Lung (tissue), 12 donors: ENCODE measurements around the gene RGS7. TPM values are rescaled to one million over a fixed set of nuclear protein-coding genes. Genes with fewer than 3 reads are reported as not detected.

Source experiments
- ATAC-seq: fragments of 200-7000 bp; cut with Tn5 transposase; one replicate; pipeline ENCODE4 v1.9.1; 2020; ENCODE audit warnings: moderate number of reproducible peaks; ENCODE audit not compliant: insufficient read depth, low FRiP score
- DNase-seq, 3 donors: peaks; one replicate each; pipeline ENCODE4 v3.0.0-alpha.2; 2013 to 2017
- H3K27ac ChIP-seq, 2 donors: one replicate each; pipeline ENCODE4 v1.5.1; 2013; ENCODE audit warnings: mild to moderate bottlenecking in 2 of 2, moderate library complexity in 2 of 2, control low read depth in 1 of 2, inconsistent platforms in 1 of 2, low read depth in 1 of 2, low read length in 1 of 2
- H3K27me3 ChIP-seq, 3 donors: one replicate each; pipeline ENCODE4 v1.5.1; 2013; ENCODE audit warnings: low read length in 2 of 3; ENCODE audit not compliant: control insufficient read depth in 3 of 3, insufficient read depth in 3 of 3
- H3K36me3 ChIP-seq, 4 donors: one replicate each; pipeline ENCODE4 v1.5.1; 2013; ENCODE audit warnings: low read length in 4 of 4, mild to moderate bottlenecking in 1 of 4, moderate library complexity in 1 of 4; ENCODE audit not compliant: control insufficient read depth in 4 of 4, insufficient read depth in 4 of 4
- H3K4me1 ChIP-seq, 5 donors: one replicate each; pipeline ENCODE4 v1.5.1; 2013; ENCODE audit warnings: low read length in 5 of 5, mild to moderate bottlenecking in 2 of 5, moderate library complexity in 1 of 5; ENCODE audit not compliant: control insufficient read depth in 5 of 5, insufficient read depth in 5 of 5
- H3K4me3 ChIP-seq: one replicate; pipeline ENCODE4 v1.5.1; 2013; ENCODE audit warnings: mild to moderate bottlenecking, control low read depth, moderate library complexity
- H3K9ac ChIP-seq, 2 donors: one replicate each; pipeline ENCODE4 v1.5.1; 2013; ENCODE audit warnings: low read length in 2 of 2, control low read depth in 1 of 2; ENCODE audit not compliant: insufficient read depth in 1 of 2
- H3K9me3 ChIP-seq, 4 donors: one replicate each; pipeline ENCODE4 v1.5.1; 2013; ENCODE audit warnings: low read length in 3 of 4, mild to moderate bottlenecking in 1 of 4, moderate library complexity in 1 of 4; ENCODE audit not compliant: control insufficient read depth in 4 of 4, insufficient read depth in 3 of 4
- CTCF ChIP-seq: IDR thresholded peaks from 2 replicates; pipeline ENCODE4 v1.5.1; 2012; ENCODE audit warnings: mild to moderate bottlenecking; ENCODE audit errors: control extremely low read depth, extremely low read depth
- whole genome bisulfite sequencing, 2 donors: extraction: QIAGEN DNeasy Blood & Tissue Kit; methylation state at CpG; one replicate each; pipeline ENCODE4 v1.1.7; 2013; 5-methylcytosine and 5-hydroxymethylcytosine counted together
- polyA plus RNA-seq, 2 donors: library from polyadenylated mRNA; stranded (reverse); fragments of 200-250 nt; gene quantifications; one replicate each; pipeline ENCODE4 v1.2.1, GENCODE V29; 2013
- total RNA-seq, 2 donors: library from RNA; depleted of rRNA in 1 of 2; stranded (reverse); fragments of >200 nt in 1 of 2; gene quantifications; one replicate each; pipeline ENCODE4 v1.2.1, GENCODE V29; 2014 to 2021
- donor health status: control.
- donor health status: control.
- donor health status: Bipolar disorder and iron deficiency.
- donor health status: healthy.
- donor health status: DM: yes; HTN: yes; CAD: no.

Gene RGS7
- total and polyA plus RNA-seq, 4 donors: 0.06 to 0.25 (median 0.08) TPM; not detected in 1

GRCh38 chr1:241250465-241250864, 106.5 kb downstream of the RGS7 start:
- no peaks in the 10 kb centered on the region for H3K4me1 ChIP-seq
- no peak overlapping the region for H3K27ac ChIP-seq
- 73 to 88% methylated on average over 1 of the region's 1 CpG for WGBS, 2 donors
- peaks cover 0 to 2% (median 1%) of the 10 kb centered on the region in 4 donors for H3K9me3 ChIP-seq
- no peak overlapping the region for H3K9ac ChIP-seq
- ATAC-seq (no peak), DNase-seq (peak in 2 of 3 donors; percentile 4 to 17)
- H3K36me3 ChIP-seq: no peaks in the 10 kb centered on the region
- no peak for TF ChIP-seq CTCF
- no peaks in the 10 kb centered on the region for H3K27me3 ChIP-seq
- H3K4me3 ChIP-seq: no peak overlapping the region

- Histone ChIP-seq H3K4me3 (no peak overlapping the region), H3K9ac (no peak overlapping the region), H3K27me3 (no peaks in the 10 kb centered on the region), H3K27ac (no peak overlapping the region), H3K36me3 (no peaks in the 10 kb centered on the region), H3K4me1 (no peaks in the 10 kb centered on the region), H3K9me3 (peaks cover 0 to 4% (median 1%) of the 10 kb centered on the region in 4 donors)
- no peak for ATAC-seq
- no peak for DNase-seq
- WGBS, 2 donors: 67 to 76% methylated on average over 5 of the region's 5 CpGs
- TF ChIP-seq CTCF: no peak
Measured at GRCh38 chr1:241240069-241240468, 116.9 kb downstream of the RGS7 start.

GRCh38 chr1:241237873-241238272, 119.1 kb downstream of the RGS7 start:
- no peak for TF ChIP-seq CTCF
- Histone ChIP-seq H3K4me1 (no peaks in the 10 kb centered on the region), H3K27ac (no peak overlapping the region), H3K4me3 (no peak overlapping the region), H3K36me3 (no peaks in the 10 kb centered on the region), H3K27me3 (no peaks in the 10 kb centered on the region), H3K9me3 (peaks cover 0 to 2% (median 0%) of the 10 kb centered on the region in 4 donors), H3K9ac (no peak overlapping the region)
- DNase-seq (no peak), ATAC-seq (no peak)
- WGBS, 2 donors: 67 to 70% methylated on average over 8 of the region's 8 CpGs

GRCh38 chr1:241235256-241235897, 121.6 kb downstream of the RGS7 start:
- Histone ChIP-seq H3K9ac (no peak overlapping the region), H3K36me3 (no peaks in the 10 kb centered on the region), H3K4me3 (no peak overlapping the region), H3K27ac (no peak overlapping the region), H3K4me1 (no peaks in the 10 kb centered on the region), H3K9me3 (peaks cover 0 to 2% (median 0%) of the 10 kb centered on the region in 4 donors), H3K27me3 (no peaks in the 10 kb centered on the region)
- DNase-seq (peak in 2 of 3 donors; percentile 15 to 16), ATAC-seq (no peak)
- 63 to 69% methylated on average over 2 of the region's 2 CpGs for WGBS, 2 donors
- no peak for TF ChIP-seq CTCF
